Heart right ventricle (tissue), 16 donors: ENCODE results near the gene TMEM87B. TPM values are rescaled to one million over a fixed set of nuclear protein-coding genes. Genes with fewer than 3 reads are reported as not detected.
A peak's percentile ranks its signal among the peaks of the same experiment; 100 is the strongest.

ENCODE experiments used
- ATAC-seq, 8 donors: fragments of 200-7000 bp; cut with Tn5 transposase; one replicate each; pipeline ENCODE4 v1.9.1; 2020; ENCODE audit warnings: mild to moderate bottlenecking in 8 of 8, moderate library complexity in 8 of 8, moderate number of reproducible peaks in 1 of 8
- DNase-seq, 2 donors: peaks; one replicate each; pipeline ENCODE4 v3.0.0-alpha.2; 2020
- H3K27ac ChIP-seq, 10 donors: fragments of 200-600 bp; sonication (generic) in 2 of 10; one replicate each; pipeline versions ENCODE4 v1.5.0 to v1.8.0; 2020 to 2022; ENCODE audit warnings: mild to moderate bottlenecking in 3 of 10
- H3K27me3 ChIP-seq, 7 donors: fragments of 200-600 bp; one replicate each; pipeline ENCODE4 v1.8.0; 2021 to 2022; ENCODE audit warnings: mild to moderate bottlenecking in 2 of 7
- H3K36me3 ChIP-seq, 9 donors: fragments of 200-600 bp; sonication (generic) in 1 of 9; one replicate each; pipeline versions ENCODE4 v1.5.0 to v1.8.0; 2020 to 2022; ENCODE audit warnings: mild to moderate bottlenecking in 2 of 9
- H3K4me1 ChIP-seq, 9 donors: fragments of 200-600 bp; sonication (generic) in 1 of 9; one replicate each; pipeline versions ENCODE4 v1.5.0 to v1.8.0; 2020 to 2022; ENCODE audit warnings: mild to moderate bottlenecking in 4 of 9
- H3K4me3 ChIP-seq, 10 donors: fragments of 200-600 bp; sonication (generic) in 2 of 10; one replicate each; pipeline versions ENCODE4 v1.5.0 to v1.8.0; 2020 to 2022; ENCODE audit warnings: mild to moderate bottlenecking in 7 of 10, moderate library complexity in 2 of 10
- H3K9me3 ChIP-seq, 11 donors: fragments of 200-600 bp in 10 of 11; sonication (generic) in 2 of 11; one replicate each; pipeline versions ENCODE4 v1.5.0 to v1.8.0; 2013 to 2022; ENCODE audit warnings: mild to moderate bottlenecking in 2 of 11, control low read depth in 1 of 11, moderate library complexity in 1 of 11
- CTCF ChIP-seq, 9 donors: fragments of 200-600 bp; sonication (generic) in 2 of 9; IDR thresholded peaks; one replicate each; pipeline versions ENCODE4 v1.5.0 to v1.8.0; 2021 to 2022; ENCODE audit warnings: antibody characterized with exemption in 9 of 9, mild to moderate bottlenecking in 5 of 9, moderate library complexity in 1 of 9
- WGBS, 2 donors: extraction: QIAGEN DNeasy Blood & Tissue Kit; methylation state at CpG; one replicate each; pipeline ENCODE4 v1.1.7; 2013; ENCODE audit warnings: inconsistent platforms in 1 of 2; 5-methylcytosine and 5-hydroxymethylcytosine counted together
- intact Hi-C, 10 donors: fragments of 100-400 bp; cut with DNase I; formaldehyde crosslinking; loops; one replicate each; pipeline versions ENCODE4 v1.11.1 to v1.14.2; 2022
- polyA plus RNA-seq, 2 donors: library from polyadenylated mRNA; stranded (reverse); fragments of 200-250 nt; gene quantifications; one replicate each; pipeline ENCODE4 v1.2.3, GENCODE V29; 2013
- total RNA-seq, 10 donors: library from RNA; stranded (reverse); fragmentation: NEBNext Ultra II Directional in 3 of 10; extraction: Animal tissue kit (Norgen Biotek cat#: 25700) in 3 of 10; gene quantifications; one replicate each; pipeline versions ENCODE4 v1.2.1 to v1.2.4, GENCODE V29; 2021 to 2023
- donor health status: Arrhythmogenic right ventricular cardiomyopathy.
- donor health status: ischemic (EF 13 %, LVEDD 7.1; RV severe dilation, severe dysfunction).
- donor health status: healthy with polysubstance abuse.
- donor health status: DM: no; HTN: yes; CAD: no.
- donor health status: DM: no; HTN: no; CAD: no.
- donor health status: ischemic (EF 25% LVEDD 6.9; RV normal size, moderate dysfunction).
- donor health status: ischemic (EF 25% LVEDD 5.7; RV mildly dilated, moderate dysfunction).
- donor health status: healthy.
- donor health status: DM: yes; HTN: yes; CAD: no.
- donor health status: Ischemic cardiomyopathy.
- donor health status: ischemic (EF 35%, LVEDD 5.7; RV mildly dilated, moderate dysfunction).
- donor health status: nonischemic (EF 11% LVEDD 7.7; RV severe dilation, severe dysfunction).
- donor health status: DM: yes; HTN: yes; CAD: no.
- donor health status: PGD.
- donor health status: ischemic (EF 29% LVEDD 5.4; RV normal size, mild dysfunction).
- donor health status: nonischemic (EF 23%, LVEDD 6.1; RV moderate dilation, normal function).

TMEM87B gene
- total and polyA plus RNA-seq, 12 donors = 4.4 to 11.1 (median 5.7) TPM

- no peaks in the 10 kb centered on the region for H3K27me3 ChIP-seq
- H3K4me3 ChIP-seq = no peak overlapping the region
- peaks cover 0 to 27% (median 0%) of the 10 kb centered on the region in 9 donors for H3K4me1 ChIP-seq
- 90 to 96% methylated on average over 8 of the region's 8 CpGs for WGBS, 2 donors
- H3K36me3 ChIP-seq = peaks cover 0 to 77% (median 5%) of the 10 kb centered on the region in 9 donors
- intact Hi-C loops = no loop called here
- no peak for ATAC-seq
- no peak for TF ChIP-seq CTCF (IDR thresholded peaks at IDR 0.05)
- H3K27ac ChIP-seq = no peak overlapping the region
- DNase-seq = no peak
- H3K9me3 ChIP-seq = no peaks in the 10 kb centered on the region
These were observed 36.2 kb upstream of the TMEM87B start for GRCh38 chr2:112018846-112019245.

GRCh38 chr2:112019569-112019982 is 35.5 kb upstream of the TMEM87B start:
- ATAC-seq = no peak
- intact Hi-C loops = no loop called here
- Histone ChIP-seq H3K9me3 (no peaks in the 10 kb centered on the region), H3K27ac (peak overlapping the region in 1 of 10 donors; percentile 12), H3K36me3 (peaks cover 0 to 76% (median 5%) of the 10 kb centered on the region in 9 donors), H3K4me1 (peaks cover 0 to 33% (median 0%) of the 10 kb centered on the region in 9 donors), H3K4me3 (no peak overlapping the region), H3K27me3 (no peaks in the 10 kb centered on the region)
- DNase-seq = no peak
- 58 to 68% methylated on average over 4 of the region's 4 CpGs for WGBS, 2 donors
- no peak for TF ChIP-seq CTCF (IDR thresholded peaks at IDR 0.05)

GRCh38 chr2:112020561-112020960 is 34.5 kb upstream of the TMEM87B start:
- H3K36me3 ChIP-seq = peaks cover 0 to 70% (median 5%) of the 10 kb centered on the region in 9 donors
- 80 to 93% methylated on average over 3 of the region's 3 CpGs for WGBS, 2 donors

DNA sequence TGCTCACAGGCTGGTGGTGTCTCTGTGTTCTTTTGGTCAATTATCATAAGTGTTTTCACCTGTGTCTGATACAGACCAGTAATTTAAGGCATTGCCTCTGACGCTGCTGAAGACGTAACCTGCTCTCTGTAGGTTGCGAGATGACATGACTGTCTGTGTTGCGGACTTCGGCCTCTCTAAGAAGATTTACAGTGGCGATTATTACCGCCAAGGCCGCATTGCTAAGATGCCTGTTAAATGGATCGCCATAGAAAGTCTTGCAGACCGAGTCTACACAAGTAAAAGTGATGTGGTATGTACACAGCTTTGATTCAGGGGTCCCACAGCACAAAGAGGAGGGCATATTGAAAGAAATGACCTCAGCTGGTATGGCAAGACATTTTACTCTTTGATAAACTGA is 33.8 kb upstream of the TMEM87B start:
- H3K36me3 ChIP-seq = peaks cover 0 to 71% (median 5%) of the 10 kb centered on the region in 9 donors
- H3K27ac ChIP-seq = peak overlapping the region in 1 of 10 donors; percentile 34
- WGBS, 2 donors = 94 to 97% methylated on average over 10 of the region's 10 CpGs
- H3K9me3 ChIP-seq = no peaks in the 10 kb centered on the region
- TF ChIP-seq CTCF (IDR thresholded peaks at IDR 0.05) = no peak
- peaks cover 0 to 33% (median 0%) of the 10 kb centered on the region in 9 donors for H3K4me1 ChIP-seq
- H3K4me3 ChIP-seq = no peak overlapping the region
- DNase-seq (no peak), ATAC-seq (no peak)
- no peaks in the 10 kb centered on the region for H3K27me3 ChIP-seq
- intact Hi-C loops = no loop called here

More at GRCh38 chr2:112020561-112020960, 34.5 kb upstream of the TMEM87B start:
- Histone ChIP-seq H3K9me3 (no peaks in the 10 kb centered on the region), H3K27ac (no peak overlapping the region), H3K27me3 (no peaks in the 10 kb centered on the region), H3K4me3 (no peak overlapping the region), H3K4me1 (peaks cover 0 to 33% (median 0%) of the 10 kb centered on the region in 9 donors)
- intact Hi-C loops = no loop called here
- TF ChIP-seq CTCF (IDR thresholded peaks at IDR 0.05) = no peak
- DNase-seq = no peak
- no peak for ATAC-seq
